CD4-positive, alpha-beta T cell (primary cell): Measurements from ENCODE around the gene ZWILCH. TPM values are rescaled to one million over a fixed set of nuclear protein-coding genes. Genes with fewer than 3 reads are reported as not detected.
"Not testable (repeated sequence)": the region's sequence is repeated elsewhere in the genome, so short reads cannot be mapped to it uniquely, and the experiment has no call there.

Experiments
- ATAC-seq: fragments of 200-7000 bp; cut with Tn5 transposase; one replicate; pipeline ENCODE4 v1.10.0; 2022; ENCODE audit warnings: mild to moderate bottlenecking; ENCODE audit not compliant: poor library complexity
- CTCF ChIA-PET: fragments of 350-600 bp; sonication (Branson Sonifier 250); formaldehyde crosslinking; loops from one replicate; lab custom pipeline; 2021; ENCODE audit warnings: antibody characterized with exemption, inconsistent platforms; lab: Charles Lee
- POLR2A ChIA-PET: fragments of 350-600 bp; sonication (Branson Sonifier 250); formaldehyde crosslinking; loops from one replicate; lab custom pipeline; 2021; ENCODE audit warnings: antibody characterized with exemption, inconsistent platforms; lab: Charles Lee
- DNase-seq, 14 experiments: peaks; one replicate each; pipeline ENCODE4 v3.0.0-alpha.2; 2013 to 2020; ENCODE audit warnings: mixed read lengths in 2 of 14
- H3K27ac ChIP-seq, 2 donors: one replicate each; pipeline versions ENCODE4 v1.5.1 to v1.7.0; 2013; ENCODE audit warnings: low read length in 2 of 2, low read depth in 1 of 2, mild to moderate bottlenecking in 1 of 2
- H3K27me3 ChIP-seq, 2 experiments: 1 replicate in 1 of 2; 2 replicates in 1 of 2; pipeline versions ENCODE4 v1.6.1 to v1.7.0; 2013; ENCODE audit warnings: low read length in 2 of 2, control low read depth in 1 of 2, mild to moderate bottlenecking in 1 of 2, moderate library complexity in 1 of 2; ENCODE audit not compliant: insufficient read depth in 2 of 2, control insufficient read depth in 1 of 2
- H3K36me3 ChIP-seq: one replicate; pipeline ENCODE4 v1.6.1; 2013; ENCODE audit warnings: low read length, control low read depth; ENCODE audit not compliant: insufficient read depth
- H3K4me1 ChIP-seq: one replicate; pipeline ENCODE4 v1.6.1; 2013; ENCODE audit warnings: low read length, control low read depth; ENCODE audit not compliant: insufficient read depth
- H3K4me3 ChIP-seq: one replicate; pipeline ENCODE4 v1.5.1; 2013; ENCODE audit warnings: mild to moderate bottlenecking, low read length, moderate library complexity
- H3K9me3 ChIP-seq, 2 experiments: 1 replicate in 1 of 2; 2 replicates in 1 of 2; pipeline versions ENCODE4 v1.6.1 to v1.7.0; 2013; ENCODE audit warnings: low read length in 2 of 2, mild to moderate bottlenecking in 2 of 2, control low read depth in 1 of 2, moderate library complexity in 1 of 2; ENCODE audit not compliant: control insufficient read depth in 1 of 2, insufficient read depth in 1 of 2
- H3K27ac Mint-ChIP-seq: one replicate; pipeline ENCODE4 v1.8.0; 2020; ENCODE audit warnings: mixed read lengths
- H3K27me3 Mint-ChIP-seq: one replicate; pipeline ENCODE4 v1.8.0; 2021; ENCODE audit warnings: mixed read lengths
- H3K36me3 Mint-ChIP-seq: one replicate; pipeline ENCODE4 v1.8.0; 2021; ENCODE audit warnings: low read depth, mixed read lengths
- H3K4me1 Mint-ChIP-seq: one replicate; pipeline ENCODE4 v1.8.0; 2021; ENCODE audit warnings: low read depth, mixed read lengths
- H3K4me3 Mint-ChIP-seq: one replicate; pipeline ENCODE4 v1.8.0; 2020; ENCODE audit warnings: mild to moderate bottlenecking, mixed read lengths
- H3K9me3 Mint-ChIP-seq: one replicate; pipeline ENCODE4 v1.8.0; 2020; ENCODE audit warnings: mixed read lengths
- CTCF ChIP-seq: fragments of 200-600 bp; IDR thresholded peaks from one replicate; pipeline ENCODE4 v1.8.0; 2022; ENCODE audit warnings: antibody characterized with exemption, mild to moderate bottlenecking
- intact Hi-C, 2 experiments: fragments of 100-400 bp; cut with DNase I in 1 of 2; cut with micrococcal nuclease in 1 of 2; formaldehyde crosslinking; loops; one replicate each; pipeline versions ENCODE4 v1.15.1 to v1.9.0; 2023 to 2025; cut with DNase I, micrococcal nuclease
- total RNA-seq, 174 experiments: library from RNA in 2 of 174; stranded (reverse) in 2 of 174; gene quantifications; one replicate each; pipeline ENCODE4 v1.2.3 and lab custom pipeline; 2021 to 2026

The ZWILCH gene
- total RNA-seq, 2 experiments from 2014 or later, result 6.8 to 7.2 TPM

- H3K27me3 ChIP-seq, result peaks cover 7 to 8% of the 10 kb centered on the region in 2 experiments
- Mint-ChIP-seq H3K4me1 (no peaks in the 10 kb centered on the region), H3K27ac (no peak overlapping the region), H3K4me3 (no peak overlapping the region), H3K36me3 (no peaks in the 10 kb centered on the region), H3K27me3 (peaks cover 27% of the 10 kb centered on the region), H3K9me3 (no peaks in the 10 kb centered on the region)
- H3K9me3 ChIP-seq, result peaks cover 0 to 4% of the 10 kb centered on the region in 2 experiments
- H3K4me3 ChIP-seq, result no peak overlapping the region
- CTCF ChIA-PET, result no interaction called here
- POLR2A ChIA-PET, result no interaction called here
- DNase-seq (no peak), ATAC-seq (no peak)
- no peak overlapping the region for H3K27ac ChIP-seq
- intact Hi-C loops, result no loop called here
- H3K4me1 ChIP-seq, result no peaks in the 10 kb centered on the region
- no peaks in the 10 kb centered on the region for H3K36me3 ChIP-seq
- no peak for TF ChIP-seq CTCF
Observed at GRCh38 chr15:66587749-66588148, 82.6 kb downstream of the ZWILCH start.

GRCh38 chr15:66588537-66588936 is 83.4 kb downstream of the ZWILCH start:
- intact Hi-C loops, result no loop called here
- H3K4me3 Mint-ChIP-seq, result no peak overlapping the region
- CTCF ChIA-PET, result no interaction called here

GRCh38 chr15:66588971-66589370 is 83.8 kb downstream of the ZWILCH start:
- intact Hi-C loops, result no loop called here
- no peak overlapping the region for H3K27ac Mint-ChIP-seq
- no peak for ATAC-seq

More at GRCh38 chr15:66588537-66588936, 83.4 kb downstream of the ZWILCH start:
- peaks cover 0 to 4% of the 10 kb centered on the region in 2 experiments for H3K9me3 ChIP-seq
- DNase-seq, result no peak
- no peak for TF ChIP-seq CTCF
- H3K27ac ChIP-seq, result no peak overlapping the region
- H3K4me1 Mint-ChIP-seq, result no peaks in the 10 kb centered on the region
- POLR2A ChIA-PET, result no interaction called here
- H3K27me3 ChIP-seq, result peaks cover 7 to 8% of the 10 kb centered on the region in 2 experiments
- H3K9me3 Mint-ChIP-seq, result no peaks in the 10 kb centered on the region
- H3K4me3 ChIP-seq, result no peak overlapping the region
- H3K27ac Mint-ChIP-seq, result no peak overlapping the region
- no peaks in the 10 kb centered on the region for H3K4me1 ChIP-seq
- peaks cover 28% of the 10 kb centered on the region for H3K27me3 Mint-ChIP-seq
- ATAC-seq, result no peak
- no peaks in the 10 kb centered on the region for H3K36me3 Mint-ChIP-seq
- H3K36me3 ChIP-seq, result no peaks in the 10 kb centered on the region

GRCh38 chr15:66589429-66589828 is 84.3 kb downstream of the ZWILCH start:
- ATAC-seq, H3K36me3 ChIP-seq, intact Hi-C loops, H3K27me3 ChIP-seq, H3K4me3 Mint-ChIP-seq, H3K9me3 ChIP-seq, CTCF ChIA-PET, H3K4me1 Mint-ChIP-seq, H3K4me1 ChIP-seq, H3K4me3 ChIP-seq, DNase-seq, H3K9me3 Mint-ChIP-seq, H3K36me3 Mint-ChIP-seq, H3K27ac ChIP-seq, H3K27ac Mint-ChIP-seq, POLR2A ChIA-PET: not testable (repeated sequence)
- H3K27me3 Mint-ChIP-seq, result peaks cover 25% of the 10 kb centered on the region

More at GRCh38 chr15:66588971-66589370, 83.8 kb downstream of the ZWILCH start:
- H3K4me1 ChIP-seq, result no peaks in the 10 kb centered on the region
- Mint-ChIP-seq H3K36me3 (no peaks in the 10 kb centered on the region), H3K4me3 (no peak overlapping the region), H3K9me3 (no peaks in the 10 kb centered on the region), H3K27me3 (peaks cover 28% of the 10 kb centered on the region), H3K4me1 (no peaks in the 10 kb centered on the region)
- CTCF ChIA-PET, result no interaction called here
- peaks cover 0 to 4% of the 10 kb centered on the region in 2 experiments for H3K9me3 ChIP-seq
- peaks cover 7 to 8% of the 10 kb centered on the region in 2 experiments for H3K27me3 ChIP-seq
- DNase-seq, result no peak
- no peak overlapping the region for H3K4me3 ChIP-seq
- H3K27ac ChIP-seq, result no peak overlapping the region
- H3K36me3 ChIP-seq, result no peaks in the 10 kb centered on the region
- TF ChIP-seq CTCF, result no peak
- POLR2A ChIA-PET, result no interaction called here
